ENCODE measurements around the gene SCAPER. TPM values are rescaled to one million over a fixed set of nuclear protein-coding genes. Genes with fewer than 3 reads are reported as not detected.

SCAPER gene
- polyA plus RNA-seq, 1 donor from 2014 or later, result 77.1 TPM

DNA sequence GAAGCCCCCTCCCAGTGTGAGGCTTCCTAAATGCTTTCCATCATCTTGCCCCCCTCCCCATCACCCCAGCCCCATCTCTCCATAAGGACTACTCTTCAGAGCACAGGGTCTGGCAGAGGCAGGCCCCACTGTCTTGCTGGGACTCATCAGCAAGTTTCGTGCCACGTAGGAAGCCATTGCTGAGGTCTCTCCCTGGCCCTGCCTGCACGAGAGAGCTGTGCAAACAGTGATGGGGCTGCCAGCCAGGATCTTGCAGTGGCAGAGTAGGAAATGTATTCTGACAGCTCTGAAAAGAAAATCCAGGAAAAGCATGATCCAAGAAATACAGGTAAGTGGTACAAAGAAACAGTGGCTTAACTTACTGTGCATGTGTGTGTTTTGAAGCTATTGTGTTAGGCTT lies 546.0 kb downstream of the SCAPER start:
- Histone ChIP-seq H3K36me3 (ENCODE audit: insufficient read depth, low read length) (no peaks in the 10 kb centered on the region), H3K4me2 (ENCODE audit: low read length) (no peak overlapping the region), H3K79me2 (replicated peaks; ENCODE audit: insufficient read depth, low read length) (no peaks in the 10 kb centered on the region), H3K9me3 (ENCODE audit: low read length) (no peaks in the 10 kb centered on the region), H3K27me3 (ENCODE audit: insufficient read depth, low read depth, low read length) (no peaks in the 10 kb centered on the region), H2AFZ (ENCODE audit: low read depth, low read length) (no peak overlapping the region), H3K9ac (ENCODE audit: low read length) (no peak overlapping the region), H3K9me2 (ENCODE audit: insufficient read depth, low read length) (no peaks in the 10 kb centered on the region), H3K27ac (ENCODE audit: low read length) (no peak overlapping the region), H3K4me3 (ENCODE audit: low read length) (no peak overlapping the region), H4K20me1 (ENCODE audit: insufficient read depth) (no peaks in the 10 kb centered on the region), H3F3A (ENCODE audit: insufficient read depth, low read length, poor library complexity, severe bottlenecking) (no peaks in the 10 kb centered on the region)
- TF ChIP-seq, protein P1, sequence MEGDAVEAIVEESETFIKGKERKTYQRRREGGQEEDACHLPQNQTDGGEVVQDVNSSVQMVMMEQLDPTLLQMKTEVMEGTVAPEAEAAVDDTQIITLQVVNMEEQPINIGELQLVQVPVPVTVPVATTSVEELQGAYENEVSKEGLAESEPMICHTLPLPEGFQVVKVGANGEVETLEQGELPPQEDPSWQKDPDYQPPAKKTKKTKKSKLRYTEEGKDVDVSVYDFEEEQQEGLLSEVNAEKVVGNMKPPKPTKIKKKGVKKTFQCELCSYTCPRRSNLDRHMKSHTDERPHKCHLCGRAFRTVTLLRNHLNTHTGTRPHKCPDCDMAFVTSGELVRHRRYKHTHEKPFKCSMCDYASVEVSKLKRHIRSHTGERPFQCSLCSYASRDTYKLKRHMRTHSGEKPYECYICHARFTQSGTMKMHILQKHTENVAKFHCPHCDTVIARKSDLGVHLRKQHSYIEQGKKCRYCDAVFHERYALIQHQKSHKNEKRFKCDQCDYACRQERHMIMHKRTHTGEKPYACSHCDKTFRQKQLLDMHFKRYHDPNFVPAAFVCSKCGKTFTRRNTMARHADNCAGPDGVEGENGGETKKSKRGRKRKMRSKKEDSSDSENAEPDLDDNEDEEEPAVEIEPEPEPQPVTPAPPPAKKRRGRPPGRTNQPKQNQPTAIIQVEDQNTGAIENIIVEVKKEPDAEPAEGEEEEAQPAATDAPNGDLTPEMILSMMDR (IDR thresholded peaks at IDR 0.05; ENCODE audit: poor library complexity, severe bottlenecking), result no peak
- TF ChIP-seq MXI1 (conservative IDR thresholded peaks at IDR 0.05; ENCODE audit: poor library complexity, severe bottlenecking) (no peak), POLR2AphosphoS5 (IDR thresholded peaks at IDR 0.05) (no peak), REST (IDR thresholded peaks at IDR 0.05; ENCODE audit: borderline replicate concordance) (no peak), EZH2 (IDR thresholded peaks at IDR 0.05; ENCODE audit: borderline replicate concordance, insufficient read depth, low read length, poor library complexity, severe bottlenecking) (no peak), SMC3 (conservative IDR thresholded peaks at IDR 0.05; ENCODE audit: poor library complexity) (no peak), EP300 (conservative IDR thresholded peaks at IDR 0.05; ENCODE audit: poor library complexity, severe bottlenecking) (no peak), TAF1 (IDR thresholded peaks at IDR 0.05; ENCODE audit: low read depth) (no peak), RAD21 (conservative IDR thresholded peaks at IDR 0.05) (no peak)

DNA sequence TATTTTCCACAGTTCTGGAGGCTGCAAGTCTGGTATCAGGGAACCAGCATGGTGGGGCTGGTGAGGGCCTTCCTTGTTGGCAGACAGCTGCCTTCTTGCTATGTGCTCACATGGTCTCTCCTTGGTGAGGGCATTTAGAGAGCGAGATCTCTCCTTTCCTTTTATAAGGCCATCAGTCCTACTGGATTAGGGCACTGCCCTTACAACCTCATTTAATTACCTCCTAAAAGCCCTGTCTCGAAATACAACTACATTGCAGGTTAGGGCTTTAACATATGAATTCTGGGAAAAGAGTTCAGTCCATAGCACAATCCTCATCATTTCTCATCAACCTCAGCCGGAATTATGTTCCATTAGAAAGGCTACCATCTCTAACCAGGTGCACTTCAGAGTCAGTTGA lies 546.7 kb downstream of the SCAPER start:
- Histone ChIP-seq H4K20me1 (ENCODE audit: insufficient read depth) (no peaks in the 10 kb centered on the region), H3K4me2 (ENCODE audit: low read length) (no peak overlapping the region), H3K9ac (ENCODE audit: low read length) (no peak overlapping the region), H3K79me2 (replicated peaks; ENCODE audit: insufficient read depth, low read length) (no peaks in the 10 kb centered on the region), H3K36me3 (ENCODE audit: insufficient read depth, low read length) (no peaks in the 10 kb centered on the region), H3K9me2 (ENCODE audit: insufficient read depth, low read length) (no peaks in the 10 kb centered on the region), H3K4me3 (ENCODE audit: low read length) (no peak overlapping the region), H3K9me3 (ENCODE audit: low read length) (no peaks in the 10 kb centered on the region), H3K27ac (ENCODE audit: low read length) (no peak overlapping the region), H3K27me3 (ENCODE audit: insufficient read depth, low read depth, low read length) (no peaks in the 10 kb centered on the region), H3F3A (ENCODE audit: insufficient read depth, low read length, poor library complexity, severe bottlenecking) (no peaks in the 10 kb centered on the region), H2AFZ (ENCODE audit: low read depth, low read length) (no peak overlapping the region)
- TF ChIP-seq MXI1 (conservative IDR thresholded peaks at IDR 0.05; ENCODE audit: poor library complexity, severe bottlenecking) (no peak), TAF1 (IDR thresholded peaks at IDR 0.05; ENCODE audit: low read depth) (no peak), REST (IDR thresholded peaks at IDR 0.05; ENCODE audit: borderline replicate concordance) (no peak), RAD21 (conservative IDR thresholded peaks at IDR 0.05) (no peak), EP300 (conservative IDR thresholded peaks at IDR 0.05; ENCODE audit: poor library complexity, severe bottlenecking) (no peak), POLR2AphosphoS5 (IDR thresholded peaks at IDR 0.05) (no peak), EZH2 (IDR thresholded peaks at IDR 0.05; ENCODE audit: borderline replicate concordance, insufficient read depth, low read length, poor library complexity, severe bottlenecking) (no peak), SMC3 (conservative IDR thresholded peaks at IDR 0.05; ENCODE audit: poor library complexity) (no peak)
- TF ChIP-seq, protein P1 (IDR thresholded peaks at IDR 0.05; ENCODE audit: poor library complexity, severe bottlenecking), result no peak
